T-helper 9 cell (primary cell): ENCODE results near the gene CA6.
"Not testable (repeated sequence)": the region's sequence is repeated elsewhere in the genome, so short reads cannot be mapped to it uniquely, and the experiment has no call there.

ENCODE experiments used
- DNase-seq: peaks from one replicate; pipeline ENCODE4 v3.0.0-alpha.2; 2020

CA6 gene

GRCh38 chr1:9006956-9007615, 61.4 kb downstream of the CA6 start:
- DNase-seq = no peak

DNA sequence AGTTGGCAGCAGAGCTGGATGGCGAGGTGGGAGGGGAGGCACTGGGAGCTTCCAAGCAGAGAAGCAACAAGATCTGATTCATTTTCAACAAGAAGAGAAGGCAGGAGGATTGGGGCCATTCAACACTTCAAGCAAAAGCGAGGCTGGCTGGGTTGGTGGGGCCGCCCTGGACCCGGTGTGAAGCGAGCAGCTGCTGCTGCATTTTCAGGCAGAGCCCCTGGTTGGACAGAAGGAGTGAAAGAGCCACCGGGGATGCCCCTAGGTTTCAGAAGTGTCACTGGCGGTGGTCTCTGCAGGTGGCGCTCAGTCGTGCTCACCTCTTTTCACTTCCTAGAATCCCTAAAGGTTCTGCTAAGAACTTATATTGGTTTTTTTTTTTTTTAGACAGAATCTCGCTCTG, 62.6 kb downstream of the CA6 start:
- DNase-seq = no peak

- no peak for DNase-seq
Observed at GRCh38 chr1:9009438-9010370, 64.0 kb downstream of the CA6 start.

DNA sequence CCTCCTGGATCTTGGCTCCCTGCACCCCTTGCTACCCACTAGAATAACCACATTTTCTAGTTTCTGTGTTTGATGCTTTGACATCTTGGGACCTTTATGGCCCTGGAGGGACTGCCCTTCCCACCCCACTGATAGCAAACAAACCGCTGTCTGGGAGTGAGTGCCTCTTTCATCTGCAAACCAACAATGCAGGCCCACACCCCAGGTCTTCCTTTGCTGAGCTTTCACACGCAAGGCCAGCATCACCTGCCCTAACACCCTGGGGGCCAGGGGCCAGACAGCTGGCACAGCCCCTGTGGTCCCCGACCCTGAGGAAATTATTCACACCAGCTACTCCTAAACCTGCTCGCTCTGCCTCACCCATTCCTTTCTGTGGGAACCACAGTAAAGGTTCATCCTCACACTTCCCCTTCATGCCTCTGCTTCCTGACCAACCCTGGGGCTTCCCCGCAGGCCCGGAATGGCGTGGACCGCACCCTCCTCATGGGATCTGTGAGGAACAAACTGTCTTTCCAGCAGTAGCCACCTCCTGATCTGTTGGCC, 65.2 kb downstream of the CA6 start:
- no peak for DNase-seq

DNA sequence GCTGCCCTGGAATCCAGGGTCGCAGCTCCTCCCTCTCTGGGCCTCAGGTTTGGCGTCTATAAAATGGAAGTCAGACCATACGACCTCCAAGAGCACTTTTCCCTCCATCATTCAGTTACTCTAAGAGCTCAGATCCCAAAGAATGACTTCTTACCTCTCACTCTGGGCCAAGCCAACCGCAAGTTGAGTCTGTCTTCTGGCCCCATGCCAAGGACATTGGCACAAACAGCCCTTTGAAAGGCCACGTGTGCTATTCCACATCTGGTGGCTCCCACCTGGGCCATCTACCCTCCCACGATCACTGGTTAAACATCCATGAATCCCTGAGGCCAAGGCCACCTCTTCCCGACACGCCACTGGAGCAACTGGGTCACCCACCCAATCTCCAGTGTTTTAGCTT, 68.2 kb downstream of the CA6 start:
- no peak for DNase-seq

GRCh38 chr1:9014475-9015375, 69.1 kb downstream of the CA6 start:
- DNase-seq = no peak

DNA sequence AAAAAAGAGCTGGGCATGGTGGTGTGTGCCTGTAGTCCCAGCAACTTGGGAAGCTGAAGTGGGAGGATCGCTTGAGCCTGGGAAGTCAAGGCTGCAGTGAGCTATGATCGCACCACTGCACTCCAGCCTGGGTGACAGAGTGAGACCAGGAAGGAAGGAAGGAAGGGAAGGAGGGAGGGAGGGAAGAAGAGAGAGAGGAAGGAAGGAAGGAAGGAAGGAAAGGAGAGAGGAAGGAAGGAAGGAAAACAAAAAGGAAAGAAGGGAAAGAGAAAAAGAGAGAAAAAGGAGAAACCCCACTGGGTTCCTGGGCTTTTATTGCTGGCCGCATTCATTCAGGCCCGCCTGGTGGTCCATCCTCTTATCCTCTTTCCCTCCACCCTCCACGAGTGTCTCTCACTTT, 70.8 kb downstream of the CA6 start:
- DNase-seq = no peak

GRCh38 chr1:9018333-9018732, 72.7 kb downstream of the CA6 start:
- no peak for DNase-seq

DNA sequence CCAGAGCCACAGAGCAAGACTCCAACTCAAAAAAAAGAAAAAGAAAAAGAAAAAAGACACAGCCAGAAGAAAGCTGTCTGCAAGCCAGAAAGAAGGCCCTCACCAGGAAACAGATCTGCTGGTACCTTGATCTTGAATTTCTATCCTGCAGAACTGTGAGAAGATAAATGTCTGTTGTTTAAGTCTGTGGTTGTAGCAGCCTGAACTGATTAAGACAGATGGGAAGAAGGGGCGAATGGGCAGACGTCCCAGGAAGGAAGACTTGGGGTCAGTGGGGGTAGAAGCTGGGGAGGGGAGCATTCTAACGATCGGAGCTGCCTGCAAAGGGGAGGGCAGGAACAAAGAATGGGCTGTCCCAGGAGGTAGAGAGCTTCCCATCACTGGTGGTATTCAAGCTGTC, 74.2 kb downstream of the CA6 start:
- DNase-seq = no peak

- no peak for DNase-seq
Observed at GRCh38 chr1:9020305-9020704, 74.6 kb downstream of the CA6 start.

DNA sequence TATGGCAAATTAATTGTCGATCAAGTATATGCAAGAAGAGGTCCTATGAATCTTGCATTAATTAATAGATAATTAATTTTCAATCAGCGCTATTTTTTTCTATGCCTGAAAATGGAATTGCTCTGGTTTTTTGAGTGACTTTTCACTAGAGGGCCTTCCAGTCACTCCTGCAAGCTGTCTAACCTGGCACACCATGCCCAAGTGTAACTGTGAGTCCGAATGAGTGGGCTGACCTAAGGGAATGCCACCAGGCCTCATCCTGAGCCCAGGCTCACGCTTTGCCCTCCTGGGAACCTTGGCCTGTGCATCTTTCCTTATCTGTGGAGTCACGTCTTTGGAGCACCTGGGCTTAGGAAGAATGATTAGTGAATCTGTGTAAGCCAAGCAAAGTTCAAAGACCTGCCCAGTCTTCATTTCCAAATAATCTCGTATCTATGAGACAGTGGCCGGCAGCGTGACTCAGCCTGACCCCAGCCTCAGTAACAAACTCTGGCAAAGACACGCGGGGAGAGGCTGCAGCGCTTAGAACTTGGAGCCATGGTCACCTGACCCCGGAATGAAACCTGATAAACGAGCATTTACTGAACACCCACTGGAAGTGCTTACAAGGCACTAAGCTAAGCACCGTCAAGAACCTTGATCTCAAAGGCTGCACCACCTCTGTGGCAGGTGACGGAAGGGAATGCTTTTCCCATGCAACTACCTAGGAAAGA, 76.5 kb downstream of the CA6 start:
- not testable (repeated sequence) for DNase-seq

GRCh38 chr1:9022773-9023172, 77.1 kb downstream of the CA6 start:
- no peak for DNase-seq
